ENCODE measurements around the gene TRIP13.

The TRIP13 gene

GRCh38 chr5:900781-901180 is 8.1 kb downstream of the TRIP13 start:
- Histone ChIP-seq H3K9me3 (ENCODE audit: control insufficient read depth, low read length) (no peaks in the 10 kb centered on the region), H3K4me1 (ENCODE audit: control insufficient read depth, insufficient read depth, low read length, poor library complexity, severe bottlenecking) (no peaks in the 10 kb centered on the region), H3K4me3 (ENCODE audit: extremely low read depth, insufficient read depth, low read length, poor library complexity, severe bottlenecking) (no peak overlapping the region), H3K27ac (ENCODE audit: low read depth, low read length, severe bottlenecking) (no peak overlapping the region), H3K36me3 (ENCODE audit: control insufficient read depth, insufficient read depth, low read length) (peaks cover 62% of the 10 kb centered on the region)
- 86 to 90% methylated on average over 3 of the region's 4 CpGs for WGBS, 2 experiments (ENCODE audit: insufficient coverage in 2 of 2)

- Histone ChIP-seq H3K9me3 (ENCODE audit: control insufficient read depth, low read length) (no peaks in the 10 kb centered on the region), H3K27ac (ENCODE audit: low read depth, low read length, severe bottlenecking) (no peak overlapping the region), H3K4me3 (ENCODE audit: extremely low read depth, insufficient read depth, low read length, poor library complexity, severe bottlenecking) (no peak overlapping the region), H3K36me3 (ENCODE audit: control insufficient read depth, insufficient read depth, low read length) (peaks cover 66% of the 10 kb centered on the region), H3K4me1 (ENCODE audit: control insufficient read depth, insufficient read depth, low read length, poor library complexity, severe bottlenecking) (no peaks in the 10 kb centered on the region)
- 92 to 98% methylated on average over 12 of the region's 16 CpGs for WGBS, 2 experiments (ENCODE audit: insufficient coverage in 2 of 2)
These were observed 9.6 kb downstream of the TRIP13 start for GRCh38 chr5:902129-902916.

GRCh38 chr5:903756-904096 is 11.0 kb downstream of the TRIP13 start:
- Histone ChIP-seq H3K4me1 (ENCODE audit: control insufficient read depth, insufficient read depth, low read length, poor library complexity, severe bottlenecking) (no peaks in the 10 kb centered on the region), H3K36me3 (ENCODE audit: control insufficient read depth, insufficient read depth, low read length) (peaks cover 79% of the 10 kb centered on the region), H3K27ac (ENCODE audit: low read depth, low read length, severe bottlenecking) (no peak overlapping the region), H3K4me3 (ENCODE audit: extremely low read depth, insufficient read depth, low read length, poor library complexity, severe bottlenecking) (no peak overlapping the region), H3K9me3 (ENCODE audit: control insufficient read depth, low read length) (no peaks in the 10 kb centered on the region)
- 100% methylated on average over 3 to 4 of the region's 6 CpGs for WGBS, 2 experiments (ENCODE audit: insufficient coverage in 2 of 2)

- Histone ChIP-seq H3K36me3 (ENCODE audit: control insufficient read depth, insufficient read depth, low read length) (peaks cover 91% of the 10 kb centered on the region), H3K4me1 (ENCODE audit: control insufficient read depth, insufficient read depth, low read length, poor library complexity, severe bottlenecking) (no peaks in the 10 kb centered on the region), H3K9me3 (ENCODE audit: control insufficient read depth, low read length) (no peaks in the 10 kb centered on the region), H3K4me3 (ENCODE audit: extremely low read depth, insufficient read depth, low read length, poor library complexity, severe bottlenecking) (no peak overlapping the region), H3K27ac (ENCODE audit: low read depth, low read length, severe bottlenecking) (no peak overlapping the region)
- 94 to 96% methylated on average over 11 of the region's 12 CpGs for WGBS, 2 experiments (ENCODE audit: insufficient coverage in 2 of 2)
These were observed 12.5 kb downstream of the TRIP13 start for GRCh38 chr5:905139-905642.

- Histone ChIP-seq H3K9me3 (ENCODE audit: control insufficient read depth, low read length) (no peaks in the 10 kb centered on the region), H3K4me3 (ENCODE audit: extremely low read depth, insufficient read depth, low read length, poor library complexity, severe bottlenecking) (no peak overlapping the region), H3K4me1 (ENCODE audit: control insufficient read depth, insufficient read depth, low read length, poor library complexity, severe bottlenecking) (peaks cover 3% of the 10 kb centered on the region), H3K27ac (ENCODE audit: low read depth, low read length, severe bottlenecking) (no peak overlapping the region), H3K36me3 (ENCODE audit: control insufficient read depth, insufficient read depth, low read length) (peaks cover 87% of the 10 kb centered on the region)
- 95 to 96% methylated on average over 5 to 7 of the region's 7 CpGs for WGBS, 2 experiments (ENCODE audit: insufficient coverage in 2 of 2)
These were observed 14.8 kb downstream of the TRIP13 start for GRCh38 chr5:907366-907910.

- WGBS, 2 experiments (ENCODE audit: insufficient coverage in 2 of 2), result 94 to 99% methylated on average over 14 to 15 of the region's 16 CpGs
- H3K36me3 ChIP-seq (ENCODE audit: control insufficient read depth, insufficient read depth, low read length), result peaks cover 91% of the 10 kb centered on the region
- H3K9me3 ChIP-seq (ENCODE audit: control insufficient read depth, low read length), result no peaks in the 10 kb centered on the region
- peaks cover 10% of the 10 kb centered on the region for H3K4me1 ChIP-seq (ENCODE audit: control insufficient read depth, insufficient read depth, low read length, poor library complexity, severe bottlenecking)
- H3K4me3 ChIP-seq (ENCODE audit: extremely low read depth, insufficient read depth, low read length, poor library complexity, severe bottlenecking), result no peak overlapping the region
- no peak overlapping the region for H3K27ac ChIP-seq (ENCODE audit: low read depth, low read length, severe bottlenecking)
These were observed 15.5 kb downstream of the TRIP13 start for GRCh38 chr5:908172-908571.

- Histone ChIP-seq H3K36me3 (ENCODE audit: control insufficient read depth, insufficient read depth, low read length) (peaks cover 93% of the 10 kb centered on the region), H3K4me1 (ENCODE audit: control insufficient read depth, insufficient read depth, low read length, poor library complexity, severe bottlenecking) (peaks cover 11% of the 10 kb centered on the region), H3K9me3 (ENCODE audit: control insufficient read depth, low read length) (no peaks in the 10 kb centered on the region), H3K27ac (ENCODE audit: low read depth, low read length, severe bottlenecking) (no peak overlapping the region), H3K4me3 (ENCODE audit: extremely low read depth, insufficient read depth, low read length, poor library complexity, severe bottlenecking) (no peak overlapping the region)
- 95 to 97% methylated on average over 6 to 8 of the region's 8 CpGs for WGBS, 2 experiments (ENCODE audit: insufficient coverage in 2 of 2)
These were observed 16.4 kb downstream of the TRIP13 start for GRCh38 chr5:909086-909485.

GRCh38 chr5:909994-910768 is 17.5 kb downstream of the TRIP13 start:
- Histone ChIP-seq H3K4me3 (ENCODE audit: extremely low read depth, insufficient read depth, low read length, poor library complexity, severe bottlenecking) (no peak overlapping the region), H3K36me3 (ENCODE audit: control insufficient read depth, insufficient read depth, low read length) (peaks cover 93% of the 10 kb centered on the region), H3K27ac (ENCODE audit: low read depth, low read length, severe bottlenecking) (no peak overlapping the region), H3K9me3 (ENCODE audit: control insufficient read depth, low read length) (no peaks in the 10 kb centered on the region), H3K4me1 (ENCODE audit: control insufficient read depth, insufficient read depth, low read length, poor library complexity, severe bottlenecking) (peaks cover 11% of the 10 kb centered on the region)
- WGBS, 2 experiments (ENCODE audit: insufficient coverage in 2 of 2), result 96 to 99% methylated on average over 18 of the region's 18 CpGs

- peaks cover 11% of the 10 kb centered on the region for H3K4me1 ChIP-seq (ENCODE audit: control insufficient read depth, insufficient read depth, low read length, poor library complexity, severe bottlenecking)
- H3K4me3 ChIP-seq (ENCODE audit: extremely low read depth, insufficient read depth, low read length, poor library complexity, severe bottlenecking), result no peak overlapping the region
- peaks cover 93% of the 10 kb centered on the region for H3K36me3 ChIP-seq (ENCODE audit: control insufficient read depth, insufficient read depth, low read length)
- H3K9me3 ChIP-seq (ENCODE audit: control insufficient read depth, low read length), result no peaks in the 10 kb centered on the region
- WGBS, 2 experiments (ENCODE audit: insufficient coverage in 2 of 2), result 93 to 99% methylated on average over 2 to 7 of the region's 7 CpGs
- no peak overlapping the region for H3K27ac ChIP-seq (ENCODE audit: low read depth, low read length, severe bottlenecking)
These were observed 18.1 kb downstream of the TRIP13 start for GRCh38 chr5:910769-911160.

GRCh38 chr5:911601-912000 is 18.9 kb downstream of the TRIP13 start:
- no peak overlapping the region for H3K27ac ChIP-seq (ENCODE audit: low read depth, low read length, severe bottlenecking)
- H3K36me3 ChIP-seq (ENCODE audit: control insufficient read depth, insufficient read depth, low read length), result peaks cover 93% of the 10 kb centered on the region

More at GRCh38 chr5:911601-912000, 18.9 kb downstream of the TRIP13 start:
- WGBS, 2 experiments (ENCODE audit: insufficient coverage in 2 of 2), result 92 to 97% methylated on average over 8 to 11 of the region's 11 CpGs
- H3K4me3 ChIP-seq (ENCODE audit: extremely low read depth, insufficient read depth, low read length, poor library complexity, severe bottlenecking), result no peak overlapping the region
- peaks cover 16% of the 10 kb centered on the region for H3K4me1 ChIP-seq (ENCODE audit: control insufficient read depth, insufficient read depth, low read length, poor library complexity, severe bottlenecking)
- no peaks in the 10 kb centered on the region for H3K9me3 ChIP-seq (ENCODE audit: control insufficient read depth, low read length)
